Measurements from ENCODE around the gene SPRYD3. TPM values are rescaled to one million over a fixed set of nuclear protein-coding genes. Genes with fewer than 3 reads are reported as not detected.
"Not testable (repeated sequence)": the region's sequence is repeated elsewhere in the genome, so short reads cannot be mapped to it uniquely, and the experiment has no call there.

SPRYD3 gene, protein sequence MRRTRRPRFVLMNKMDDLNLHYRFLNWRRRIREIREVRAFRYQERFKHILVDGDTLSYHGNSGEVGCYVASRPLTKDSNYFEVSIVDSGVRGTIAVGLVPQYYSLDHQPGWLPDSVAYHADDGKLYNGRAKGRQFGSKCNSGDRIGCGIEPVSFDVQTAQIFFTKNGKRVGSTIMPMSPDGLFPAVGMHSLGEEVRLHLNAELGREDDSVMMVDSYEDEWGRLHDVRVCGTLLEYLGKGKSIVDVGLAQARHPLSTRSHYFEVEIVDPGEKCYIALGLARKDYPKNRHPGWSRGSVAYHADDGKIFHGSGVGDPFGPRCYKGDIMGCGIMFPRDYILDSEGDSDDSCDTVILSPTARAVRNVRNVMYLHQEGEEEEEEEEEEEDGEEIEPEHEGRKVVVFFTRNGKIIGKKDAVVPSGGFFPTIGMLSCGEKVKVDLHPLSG
- polyA plus RNA-seq (ENCODE audit: insufficient read length in 3 of 3): 10 to 100 TPM; 17.1 to 19.2 (median 18.0) TPM

- peak; percentile 90 to 94 (median 93) for DNase-seq (ENCODE audit: low read depth in 3 of 3, low spot score in 2 of 3)
Measured at GRCh38 chr12:53079226-53080117, at the start of gene SPRYD3. Gene SPRYD3 (minus strand): TSS chr12:53079390. CDS start chr12:53079333, 57 bp downstream.

- DNase-seq (ENCODE audit: low read depth in 3 of 3, low spot score in 2 of 3): no peak
Measured at GRCh38 chr12:53127169-53127568, 48.0 kb upstream of the SPRYD3 start.

GRCh38 chr12:53124352-53124723 is 45.1 kb upstream of the SPRYD3 start:
- DNase-seq (ENCODE audit: low read depth in 3 of 3, low spot score in 2 of 3): no peak

GRCh38 chr12:53123578-53124351 is 44.6 kb upstream of the SPRYD3 start:
- DNase-seq (ENCODE audit: low read depth in 3 of 3, low spot score in 2 of 3): no peak

GRCh38 chr12:53122961-53123468 is 43.8 kb upstream of the SPRYD3 start:
- no peak for DNase-seq (ENCODE audit: low read depth in 3 of 3, low spot score in 2 of 3)

DNA sequence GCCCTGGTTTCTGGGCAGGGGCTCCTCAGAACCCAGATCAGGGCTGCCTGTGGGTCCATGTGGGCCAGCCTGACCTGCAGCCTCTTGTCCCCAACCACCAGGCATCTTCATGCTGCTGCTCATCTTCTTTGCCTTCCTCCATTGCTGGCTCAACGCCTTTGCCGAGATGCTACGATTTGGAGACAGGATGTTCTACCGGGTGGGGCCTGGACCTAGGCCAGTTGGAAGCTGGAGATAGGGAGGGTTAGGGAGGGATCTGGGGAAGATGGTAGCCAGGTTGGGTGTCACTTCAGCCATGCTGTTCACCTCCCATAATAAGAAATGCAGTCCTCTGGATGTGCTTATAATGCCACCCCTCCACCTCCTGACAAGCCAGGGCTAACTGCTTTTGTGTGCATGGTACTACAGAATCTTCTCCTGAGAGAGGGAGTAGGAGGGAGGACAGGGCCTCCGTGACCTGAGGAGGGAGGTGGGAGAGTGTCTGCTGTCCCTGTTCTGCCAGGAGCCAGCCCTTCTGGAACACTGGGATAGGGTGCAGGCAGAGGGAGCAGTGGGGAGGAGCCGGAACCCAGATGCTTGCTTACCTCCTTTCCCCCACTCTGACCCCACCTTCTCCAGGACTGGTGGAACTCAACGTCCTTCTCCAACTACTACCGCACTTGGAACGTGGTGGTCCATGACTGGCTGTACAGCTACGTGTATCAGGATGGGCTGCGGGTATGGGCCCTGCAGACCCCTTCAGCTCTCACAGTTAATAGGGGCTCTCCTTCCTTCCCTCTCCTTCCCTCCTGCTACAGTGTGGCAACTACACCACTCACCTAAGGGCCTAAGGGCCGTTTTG is 41.7 kb upstream of the SPRYD3 start:
- no peak for DNase-seq (ENCODE audit: low read depth in 3 of 3, low spot score in 2 of 3)

DNA sequence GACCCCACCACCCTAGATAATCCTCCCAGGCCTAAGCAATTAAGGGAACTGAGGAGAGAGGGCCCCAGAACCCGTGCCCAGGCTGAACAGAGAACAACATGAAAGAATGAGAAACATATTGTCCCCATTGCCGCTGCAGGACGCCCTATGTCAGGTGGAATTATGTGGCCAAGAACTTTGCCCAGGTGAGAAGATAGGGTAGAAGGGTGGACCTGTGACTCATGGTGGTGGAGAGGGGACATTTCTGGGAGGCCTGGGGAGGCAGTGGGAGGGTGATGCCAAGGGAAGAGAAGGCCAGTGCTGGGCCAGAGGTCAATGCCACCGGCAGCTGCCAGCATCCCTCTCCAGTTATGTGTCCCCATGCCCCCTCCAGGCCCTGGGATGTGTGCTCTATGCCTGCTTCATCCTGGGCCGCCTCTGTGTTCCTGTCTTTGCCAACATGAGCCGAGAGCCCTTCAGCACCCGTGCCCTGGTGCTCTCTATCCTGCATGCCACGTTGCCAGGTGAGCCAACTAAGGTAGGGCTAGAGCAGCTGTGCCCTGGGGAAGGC is 39.6 kb upstream of the SPRYD3 start:
- DNase-seq (ENCODE audit: low read depth in 3 of 3, low spot score in 2 of 3): no peak

- DNase-seq (ENCODE audit: low read depth in 3 of 3, low spot score in 2 of 3): no peak
Measured at GRCh38 chr12:53115891-53116648, 36.9 kb upstream of the SPRYD3 start.

DNA sequence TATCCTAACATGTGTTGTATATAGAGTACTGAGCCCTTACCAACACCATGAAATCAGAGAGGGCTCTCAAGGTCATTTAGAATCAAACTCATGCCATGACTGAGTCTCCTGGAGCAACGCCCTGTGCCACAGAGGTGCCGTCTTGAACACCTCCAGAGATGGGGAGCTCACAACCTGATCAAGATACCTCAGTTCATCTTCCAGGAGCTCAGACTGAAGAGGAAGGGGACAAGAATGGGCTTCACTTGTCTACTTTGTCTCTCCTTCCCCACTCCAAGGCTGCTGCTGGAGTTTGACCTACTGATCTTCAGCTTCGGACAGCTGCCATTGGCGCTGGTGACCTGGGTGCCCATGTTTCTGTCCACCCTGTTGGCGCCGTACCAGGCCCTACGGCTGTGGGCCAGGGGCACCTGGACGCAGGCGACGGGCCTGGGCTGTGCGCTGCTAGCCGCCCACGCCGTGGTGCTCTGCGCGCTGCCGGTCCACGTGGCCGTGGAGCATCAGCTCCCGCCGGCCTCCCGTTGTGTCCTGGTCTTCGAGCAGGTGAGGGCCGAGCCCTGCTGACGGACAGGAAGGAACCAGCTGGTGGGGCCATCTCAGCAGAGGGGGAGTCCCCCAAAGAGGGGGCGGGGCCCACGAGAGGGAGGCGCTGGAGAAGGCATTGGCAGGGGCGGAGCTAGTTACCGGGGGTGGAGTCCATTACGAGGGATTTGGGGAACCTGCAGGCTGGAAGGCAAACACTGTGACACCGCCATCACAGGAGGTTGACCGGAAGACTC is 36.1 kb upstream of the SPRYD3 start:
- no peak for DNase-seq (ENCODE audit: low read depth in 3 of 3, low spot score in 2 of 3)

- DNase-seq (ENCODE audit: low read depth in 3 of 3, low spot score in 2 of 3): no peak
Measured at GRCh38 chr12:53113951-53114350, 34.8 kb upstream of the SPRYD3 start.

DNA sequence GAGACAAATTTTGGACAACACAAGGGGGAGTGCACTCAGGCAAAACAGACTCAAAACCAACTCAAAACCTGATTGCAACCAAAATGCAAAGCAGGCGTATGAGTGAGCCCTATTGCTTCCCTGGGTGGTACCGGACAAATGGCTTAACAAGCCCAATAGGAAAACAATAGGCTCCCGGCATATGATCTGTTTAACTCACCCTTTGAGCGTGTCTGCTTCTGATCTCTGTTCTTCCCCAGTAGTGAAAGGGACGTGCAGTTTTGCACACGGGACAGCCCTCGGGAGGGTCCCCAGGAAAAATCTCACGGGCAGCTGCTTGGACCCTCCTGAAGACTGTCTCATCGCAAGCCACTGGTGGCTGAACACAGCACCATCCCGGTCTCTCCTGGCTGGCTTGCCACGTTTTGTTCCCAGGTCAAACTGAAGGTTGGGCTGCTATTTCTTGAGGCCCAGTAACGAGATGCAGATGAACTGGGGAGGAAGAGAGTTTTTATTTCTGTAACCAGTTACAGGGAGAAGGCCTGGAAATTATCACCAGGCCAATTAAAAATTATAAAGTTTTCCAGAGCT is 34.0 kb upstream of the SPRYD3 start:
- no peak for DNase-seq (ENCODE audit: low read depth in 3 of 3, low spot score in 2 of 3)

DNA sequence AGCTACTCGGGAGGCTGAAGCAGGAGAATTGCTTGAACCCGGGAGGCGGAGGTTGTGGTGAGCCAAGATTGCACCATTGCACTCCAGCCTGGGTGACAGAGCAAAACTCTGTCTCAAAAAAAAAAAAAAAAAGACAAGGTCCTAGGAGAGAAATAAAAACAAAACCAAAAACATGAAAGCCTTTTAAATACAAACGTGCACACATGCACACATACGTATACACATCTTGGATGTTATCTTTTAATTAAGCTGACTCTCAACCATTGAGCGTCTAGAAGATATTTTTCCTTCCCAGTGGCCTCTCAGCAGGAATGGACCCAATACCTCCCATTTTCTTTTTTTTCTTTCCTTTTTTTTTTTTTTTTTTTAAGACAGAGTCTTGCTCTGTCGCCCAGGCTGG is 33.2 kb upstream of the SPRYD3 start:
- not testable (repeated sequence) for DNase-seq (ENCODE audit: low read depth in 3 of 3, low spot score in 2 of 3)

- no peak for DNase-seq (ENCODE audit: low read depth in 3 of 3, low spot score in 2 of 3)
Measured at GRCh38 chr12:53107122-53107521, 27.9 kb upstream of the SPRYD3 start.

DNA sequence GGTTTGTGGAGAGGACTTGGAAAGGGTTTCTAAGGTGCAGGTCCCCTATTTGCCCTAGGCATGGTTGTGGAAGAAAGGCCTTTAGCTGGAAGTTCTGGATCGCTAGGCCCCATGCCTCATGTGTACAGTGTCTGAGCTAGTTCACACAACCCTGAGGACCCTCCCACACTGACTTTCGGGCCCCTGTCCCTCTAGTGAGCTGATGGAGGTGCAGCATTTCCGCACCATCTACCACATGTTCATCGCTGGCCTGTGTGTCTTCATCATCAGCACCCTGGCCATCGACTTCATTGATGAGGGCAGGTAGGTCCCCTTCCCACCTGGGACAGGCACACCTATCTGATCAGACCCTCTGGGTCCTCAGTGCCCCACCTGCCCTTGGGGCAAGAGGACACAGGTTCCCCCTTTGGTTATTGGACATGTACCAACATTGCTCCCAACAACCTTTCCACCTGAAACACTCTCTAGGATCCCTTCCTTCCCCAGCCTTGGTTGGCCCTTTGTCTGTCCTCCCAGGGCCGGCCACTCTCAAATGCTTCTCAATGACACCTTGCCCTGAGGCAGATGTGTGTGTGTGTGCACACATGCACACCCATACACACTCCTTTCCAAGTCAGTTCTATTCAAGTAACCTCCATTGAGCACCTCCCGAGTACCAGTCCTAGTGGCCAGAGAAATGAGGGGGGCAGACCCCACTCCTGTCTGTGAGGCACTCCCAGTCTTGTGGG is 26.7 kb upstream of the SPRYD3 start:
- no peak for DNase-seq (ENCODE audit: low read depth in 3 of 3, low spot score in 2 of 3)

- DNase-seq (ENCODE audit: low read depth in 3 of 3, low spot score in 2 of 3): no peak
Measured at GRCh38 chr12:53105256-53105655, 26.1 kb upstream of the SPRYD3 start.

- DNase-seq (ENCODE audit: low read depth in 3 of 3, low spot score in 2 of 3): no peak
Measured at GRCh38 chr12:53103860-53104305, 24.7 kb upstream of the SPRYD3 start.
